HG02798 (cell line): ENCODE measurements around the gene SPATA18.

Source experiments
- ATAC-seq: cut with Tn5 transposase; IDR thresholded peaks from one replicate; pipeline ENCODE4 v1.9.1; 2021; ENCODE audit warnings: mild to moderate bottlenecking; ENCODE audit not compliant: unreplicated experiment, poor library complexity

SPATA18 gene, protein sequence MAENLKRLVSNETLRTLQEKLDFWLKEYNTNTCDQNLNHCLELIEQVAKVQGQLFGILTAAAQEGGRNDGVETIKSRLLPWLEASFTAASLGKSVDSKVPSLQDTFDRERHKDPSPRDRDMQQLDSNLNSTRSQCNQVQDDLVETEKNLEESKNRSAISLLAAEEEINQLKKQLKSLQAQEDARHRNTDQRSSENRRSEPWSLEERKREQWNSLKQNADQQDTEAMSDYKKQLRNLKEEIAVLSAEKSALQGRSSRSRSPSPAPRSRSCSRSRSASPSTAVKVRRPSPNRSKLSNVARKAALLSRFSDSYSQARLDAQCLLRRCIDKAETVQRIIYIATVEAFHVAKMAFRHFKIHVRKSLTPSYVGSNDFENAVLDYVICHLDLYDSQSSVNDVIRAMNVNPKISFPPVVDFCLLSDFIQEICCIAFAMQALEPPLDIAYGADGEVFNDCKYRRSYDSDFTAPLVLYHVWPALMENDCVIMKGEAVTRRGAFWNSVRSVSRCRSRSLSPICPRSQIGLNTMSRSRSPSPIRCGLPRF

DNA sequence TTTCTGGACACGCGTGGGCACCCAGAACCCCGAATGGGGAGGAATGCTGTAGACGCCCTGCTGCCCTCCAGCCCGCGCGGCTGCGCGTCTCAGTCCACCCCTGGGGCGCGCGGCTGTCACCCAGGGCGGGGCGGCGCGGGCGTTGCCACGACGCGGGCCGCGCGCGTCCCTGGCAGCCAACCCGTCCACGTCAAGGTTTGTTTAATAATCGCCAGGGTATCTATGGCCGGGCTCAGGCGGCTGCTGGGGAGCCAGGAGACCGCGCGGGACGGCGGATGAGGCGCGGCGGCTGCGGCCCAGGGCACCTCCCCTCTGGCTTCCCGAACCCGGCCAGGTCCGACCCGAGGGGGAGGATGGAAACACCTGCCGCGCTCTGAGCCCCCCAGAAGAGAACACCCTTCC lies at the start of gene SPATA18:
Gene SPATA18 (plus strand): TSS at position 92 of the 402 bp plus-strand sequence. CDS start 401 bp downstream, outside the sequence.
- ATAC-seq, result peak; percentile 67

DNA sequence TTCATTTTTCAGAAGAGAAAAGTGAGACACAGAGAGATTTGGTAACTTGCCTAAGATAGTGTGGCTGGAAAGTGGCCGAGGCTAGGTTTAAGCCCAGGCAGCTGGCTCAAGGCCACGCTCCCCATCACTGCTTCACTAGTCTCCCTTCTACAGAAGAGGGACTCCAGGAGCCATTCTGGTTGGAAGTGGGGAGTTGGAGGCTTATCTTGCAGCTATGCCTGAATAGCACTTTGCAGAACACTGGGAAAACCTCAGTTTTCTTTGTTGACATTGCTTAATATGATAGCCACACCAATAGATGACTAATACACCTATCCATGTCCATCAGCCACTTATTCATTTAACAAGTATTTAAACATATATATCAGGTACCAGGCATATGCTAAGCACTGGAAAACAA lies 49.5 kb upstream of the SPATA18 start:
- ATAC-seq, result no peak

DNA sequence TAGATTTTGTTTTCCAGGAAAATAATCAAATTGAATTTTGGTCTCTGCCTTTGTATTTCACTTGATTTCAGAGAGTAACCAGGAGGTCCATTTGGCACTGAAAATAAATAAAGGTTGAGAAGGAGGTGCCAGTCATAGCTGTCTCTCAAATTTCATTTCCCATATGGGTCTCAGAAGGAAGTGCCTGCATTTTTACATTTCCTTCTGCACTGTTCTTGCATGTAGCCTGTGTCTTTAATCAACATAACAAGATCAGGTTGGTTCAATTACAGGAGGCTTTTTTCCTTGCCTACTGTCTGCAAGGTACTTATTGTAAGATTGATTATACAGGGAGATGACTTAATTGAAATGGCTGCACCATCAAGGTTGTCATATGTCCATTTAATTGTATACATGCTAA lies 46.7 kb upstream of the SPATA18 start:
- ATAC-seq, result no peak

DNA sequence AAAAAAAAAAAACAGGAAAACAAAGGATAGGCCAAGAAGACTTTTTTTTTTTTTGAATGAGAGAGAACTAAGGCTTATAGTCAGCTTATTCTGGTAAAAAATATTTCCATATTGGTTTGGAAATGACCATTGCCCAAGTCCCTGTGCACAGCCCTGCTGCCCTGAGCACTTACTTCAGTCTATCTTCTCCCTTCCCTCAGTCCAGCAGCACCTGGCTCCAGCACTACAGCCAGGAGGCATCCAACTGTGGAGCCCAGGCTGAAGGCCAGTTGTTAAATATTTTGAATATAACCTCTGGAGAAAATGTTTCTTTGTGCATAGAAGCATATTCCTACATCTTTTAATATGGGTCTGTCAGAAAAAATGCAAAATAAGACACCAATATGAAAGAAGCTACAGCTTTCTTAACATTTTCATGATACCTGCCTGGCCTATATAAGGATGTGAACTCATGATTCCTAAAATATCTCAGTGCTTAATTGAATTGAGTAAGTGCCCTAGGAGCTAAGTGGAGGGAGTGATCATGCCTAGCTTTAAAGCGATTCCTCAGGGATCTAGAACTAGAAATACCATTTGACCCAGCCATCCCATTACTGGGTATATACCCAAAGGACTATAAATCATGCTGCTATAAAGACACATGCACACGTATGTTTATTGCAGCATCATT lies 45.4 kb upstream of the SPATA18 start:
- ATAC-seq, result no peak

DNA sequence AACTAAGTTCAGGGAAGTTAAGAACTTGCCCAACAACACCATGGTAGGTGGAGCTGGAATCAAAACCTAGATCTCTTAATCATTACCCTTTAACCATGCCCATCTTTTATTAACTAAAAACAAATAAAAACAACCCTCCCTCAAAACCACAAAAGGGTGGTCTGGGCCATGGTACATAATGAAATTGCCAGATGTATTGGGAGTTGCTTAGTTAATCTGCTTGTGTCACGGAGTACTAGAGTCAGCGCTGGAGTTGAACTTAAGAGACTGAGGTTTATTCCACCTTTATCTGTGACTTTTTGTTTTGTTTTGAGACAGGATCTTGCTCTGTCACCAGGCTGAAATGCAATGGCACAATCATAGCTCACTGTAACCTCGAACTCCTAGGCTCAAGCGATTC lies 44.2 kb upstream of the SPATA18 start:
- ATAC-seq, result no peak

DNA sequence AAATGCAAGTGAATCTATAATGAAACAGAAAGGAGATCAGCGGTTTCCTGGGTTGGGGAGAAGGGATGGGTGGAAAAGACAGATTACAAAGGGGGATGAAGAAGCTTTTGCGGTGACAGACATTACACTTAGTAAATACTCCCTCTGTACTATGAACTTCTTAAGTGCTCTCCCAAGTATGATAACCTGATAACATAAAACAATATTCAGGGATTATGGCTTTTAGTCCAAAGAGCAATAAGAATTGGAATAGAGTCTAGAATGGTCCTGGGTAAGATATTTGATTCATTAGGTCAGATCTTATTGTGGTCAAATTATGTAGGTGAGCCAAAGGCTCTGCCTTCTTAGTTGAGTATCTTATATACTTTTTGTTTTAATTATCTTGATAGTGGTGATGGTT lies 40.1 kb upstream of the SPATA18 start:
- no peak for ATAC-seq

DNA sequence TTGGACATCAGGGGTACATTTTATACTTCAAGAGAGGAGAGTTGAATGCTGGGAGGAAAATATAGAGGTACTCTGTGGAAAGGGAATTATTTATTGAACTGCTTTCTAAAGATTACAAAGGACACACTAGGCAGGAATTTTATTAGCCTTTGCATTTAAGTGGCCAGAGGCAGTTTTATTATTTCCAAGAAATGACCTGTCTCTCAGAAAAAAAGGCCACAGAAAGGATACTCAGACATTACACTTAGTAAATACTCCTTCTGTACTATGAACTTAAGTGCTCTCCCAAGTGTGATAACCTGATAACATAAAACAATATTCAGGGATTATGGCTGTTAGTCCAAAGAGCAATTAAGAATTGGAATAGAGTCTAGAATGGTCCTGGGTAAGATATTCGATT lies 38.5 kb upstream of the SPATA18 start:
- ATAC-seq, result no peak

DNA sequence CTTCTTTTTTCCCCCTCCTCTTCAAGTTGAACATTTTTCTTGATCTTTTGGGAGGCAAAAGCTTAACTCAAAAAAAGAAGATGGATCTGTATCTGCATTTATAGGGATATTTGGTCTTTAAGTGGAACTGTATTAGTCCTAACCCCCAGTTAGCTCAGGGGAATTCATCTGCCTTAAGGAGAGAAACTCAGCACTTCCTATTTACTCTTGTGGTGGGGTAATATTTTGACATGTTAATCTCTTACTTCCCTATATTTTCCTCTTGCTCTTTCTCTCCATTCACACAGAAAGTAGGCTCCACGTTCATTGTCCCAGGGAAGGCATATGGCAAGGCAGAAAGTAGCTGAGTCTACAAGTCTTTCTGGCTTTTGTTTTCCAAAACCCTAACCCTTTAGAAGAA lies 36.2 kb upstream of the SPATA18 start:
- no peak for ATAC-seq

DNA sequence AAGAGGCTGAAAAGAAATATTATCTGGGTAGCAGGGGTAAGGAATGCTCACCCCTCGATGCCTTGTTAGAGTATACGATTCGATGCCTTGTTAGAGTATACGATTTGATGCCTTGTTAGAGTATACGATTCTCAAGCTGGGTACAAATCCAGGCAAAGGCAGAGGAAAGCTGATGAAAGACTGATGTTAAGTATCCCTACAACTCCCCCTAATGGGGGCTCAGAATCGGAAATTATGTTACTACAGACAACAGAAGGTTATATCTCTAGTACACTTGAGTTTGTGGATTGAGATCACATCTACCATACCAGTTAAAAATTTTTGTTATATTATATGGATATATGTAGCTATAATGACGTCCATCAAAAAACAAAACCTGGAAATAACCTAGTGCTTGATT lies 35.7 kb upstream of the SPATA18 start:
- ATAC-seq, result no peak

DNA sequence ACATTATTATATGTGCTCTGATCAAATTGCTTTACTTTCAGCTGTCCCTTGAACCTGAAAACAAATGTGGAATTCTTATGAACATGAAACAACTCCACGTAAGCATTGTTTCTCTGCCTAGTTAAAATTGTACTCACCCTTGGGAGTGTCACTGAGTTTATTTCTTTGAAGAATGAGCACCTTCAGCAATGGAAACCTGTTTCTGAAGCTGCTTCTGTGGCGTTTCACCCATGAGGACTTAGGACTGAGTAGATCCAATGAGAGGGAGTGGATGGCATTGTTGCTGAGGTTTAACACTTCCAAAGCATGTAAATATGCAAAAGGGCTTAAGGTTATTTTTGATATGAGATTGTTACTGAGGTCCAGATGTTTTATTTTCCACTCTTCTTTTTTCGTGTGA lies 34.1 kb upstream of the SPATA18 start:
- ATAC-seq, result no peak

DNA sequence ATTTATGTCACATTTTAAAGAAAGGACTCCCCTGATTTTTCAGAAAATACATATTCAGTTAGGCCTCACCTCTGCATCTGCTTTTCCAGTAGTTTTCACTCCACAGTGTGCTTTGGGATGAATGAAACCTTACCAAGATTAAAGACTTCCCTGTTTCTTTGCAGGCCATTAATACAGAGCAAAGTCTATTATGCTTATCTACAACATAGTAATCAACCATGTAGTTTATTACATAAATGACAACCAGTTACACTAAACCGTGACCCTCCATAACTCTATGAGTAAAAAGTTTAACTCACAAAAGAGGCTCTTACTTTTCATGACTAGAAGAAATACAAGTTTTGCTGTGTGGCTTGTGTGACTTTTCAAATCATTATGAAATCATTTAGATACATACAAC lies 33.3 kb upstream of the SPATA18 start:
- ATAC-seq, result no peak

DNA sequence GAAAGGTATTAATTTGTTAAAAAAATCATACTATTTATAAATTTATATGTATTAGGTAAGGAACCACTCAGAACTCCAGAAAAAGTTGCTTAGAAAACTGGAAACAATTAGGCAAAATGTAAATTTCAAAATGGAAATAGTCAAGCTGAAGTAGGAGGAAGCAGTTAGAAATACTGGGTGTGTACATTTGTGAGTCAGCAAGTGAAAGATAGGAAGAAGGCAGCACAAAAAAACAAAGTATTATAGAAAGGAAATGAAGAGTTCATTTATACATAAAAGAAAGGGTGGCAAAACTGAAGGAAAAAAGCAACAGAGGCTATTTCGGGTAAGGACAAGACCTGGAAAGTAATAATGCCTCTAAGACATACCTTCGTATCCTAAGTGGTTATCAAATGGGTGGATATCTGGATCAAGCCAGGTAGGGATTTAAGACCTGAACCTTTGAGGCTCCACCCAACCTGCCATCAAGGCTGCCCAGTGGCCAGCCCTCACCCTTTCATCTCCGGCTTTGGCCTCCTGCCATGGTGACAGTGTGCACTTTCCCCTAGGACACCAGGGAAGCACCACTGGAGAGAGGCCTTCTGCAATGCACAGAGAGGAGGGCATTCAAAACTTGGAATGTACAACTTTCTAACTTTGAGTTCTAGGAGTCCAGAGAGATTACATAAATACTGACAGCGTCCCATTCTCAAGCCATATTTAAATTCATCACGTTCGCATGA lies 31.0 kb upstream of the SPATA18 start, which contains the start of gene LRRC66:
Gene LRRC66 (minus strand): TSS at position 428 of the 722 bp plus-strand sequence. CDS start 2,750 bp downstream, outside the sequence.
- ATAC-seq, result no peak

DNA sequence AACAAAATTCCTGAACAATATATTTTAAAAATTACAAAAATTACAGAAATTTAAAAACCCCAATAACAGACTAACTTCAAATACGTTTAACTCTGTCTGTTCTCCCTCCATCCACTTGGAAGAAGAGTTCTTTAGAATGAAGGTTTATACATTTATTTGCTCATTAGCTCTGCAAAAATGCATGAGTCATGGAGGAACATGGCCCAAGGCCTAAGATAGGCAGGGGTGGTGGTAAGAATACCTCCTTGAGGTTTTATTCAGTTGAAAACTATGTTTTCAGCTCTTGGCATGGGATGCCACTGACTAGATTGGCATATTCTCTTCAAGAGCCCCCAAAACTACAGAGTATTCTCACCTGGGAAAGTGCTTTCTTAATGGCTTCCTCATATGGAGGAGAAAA lies 22.1 kb upstream of the SPATA18 start:
- ATAC-seq, result no peak

DNA sequence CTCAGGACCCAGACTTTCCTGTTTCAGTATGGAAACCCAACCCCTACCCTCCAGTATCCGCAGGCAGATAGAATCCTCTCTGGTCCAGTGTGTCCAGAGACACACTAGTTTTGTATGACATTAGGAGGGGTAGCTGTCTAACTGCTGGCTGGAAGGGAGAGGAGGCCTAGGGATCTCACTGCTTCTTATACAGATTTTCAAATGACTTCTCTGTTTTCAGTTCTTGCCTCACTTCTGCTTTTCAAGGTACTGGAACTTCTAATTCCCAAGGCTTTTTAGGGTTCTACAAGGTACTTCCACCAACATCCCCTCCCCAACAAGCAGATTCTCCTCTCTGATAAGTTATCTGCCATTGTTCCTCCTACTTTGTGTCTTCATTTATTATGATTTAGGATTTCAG lies 19.1 kb upstream of the SPATA18 start:
- no peak for ATAC-seq

DNA sequence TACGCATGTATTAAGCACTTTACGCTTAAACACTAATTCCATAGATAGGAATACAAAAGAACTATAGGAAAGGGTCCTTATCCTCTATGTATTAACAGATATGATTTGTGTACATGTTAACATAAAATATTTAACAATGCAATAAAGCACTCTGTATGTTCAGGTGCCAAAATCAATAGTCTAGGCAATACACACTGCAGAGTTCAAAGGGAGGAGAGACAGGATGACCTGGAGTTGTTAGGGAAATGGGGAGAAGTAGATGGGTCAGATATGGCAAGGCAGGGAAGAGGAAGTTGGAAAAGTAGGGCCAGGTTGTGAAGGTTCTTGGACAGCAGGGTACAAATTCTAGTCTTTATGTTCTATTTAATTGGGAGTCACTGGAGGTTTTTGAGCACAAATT lies 15.9 kb upstream of the SPATA18 start:
- ATAC-seq, result no peak

DNA sequence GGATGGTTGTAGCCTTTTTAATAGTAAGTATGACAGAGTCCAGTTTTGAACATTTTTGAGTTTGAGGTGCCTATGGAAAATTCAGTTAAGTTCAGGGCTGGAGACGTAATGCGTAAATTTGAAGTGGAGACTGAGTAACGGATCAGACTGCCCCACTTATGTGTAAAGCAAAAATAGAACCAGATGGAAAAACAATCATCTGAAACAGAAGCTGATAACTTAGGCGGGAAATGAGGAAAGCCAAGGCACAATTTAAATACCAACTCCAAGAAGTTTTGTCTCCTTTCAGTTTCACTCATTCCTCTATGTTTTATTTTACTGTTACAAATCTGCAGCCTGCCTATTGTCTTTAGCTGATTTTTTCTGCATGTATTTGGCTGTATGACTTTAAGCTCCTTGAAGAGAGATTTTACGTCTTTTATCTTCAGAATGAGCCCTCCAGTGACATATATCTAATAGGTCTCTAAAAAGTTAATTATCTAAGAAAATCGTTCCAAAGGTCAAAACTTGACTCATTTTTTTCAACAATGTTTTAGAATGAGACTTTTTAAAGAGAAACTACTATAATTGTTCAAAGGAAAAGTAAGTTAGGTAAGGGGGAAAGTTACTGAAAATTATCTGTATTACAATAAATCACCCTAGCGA lies 14.1 kb upstream of the SPATA18 start:
- ATAC-seq, result no peak

DNA sequence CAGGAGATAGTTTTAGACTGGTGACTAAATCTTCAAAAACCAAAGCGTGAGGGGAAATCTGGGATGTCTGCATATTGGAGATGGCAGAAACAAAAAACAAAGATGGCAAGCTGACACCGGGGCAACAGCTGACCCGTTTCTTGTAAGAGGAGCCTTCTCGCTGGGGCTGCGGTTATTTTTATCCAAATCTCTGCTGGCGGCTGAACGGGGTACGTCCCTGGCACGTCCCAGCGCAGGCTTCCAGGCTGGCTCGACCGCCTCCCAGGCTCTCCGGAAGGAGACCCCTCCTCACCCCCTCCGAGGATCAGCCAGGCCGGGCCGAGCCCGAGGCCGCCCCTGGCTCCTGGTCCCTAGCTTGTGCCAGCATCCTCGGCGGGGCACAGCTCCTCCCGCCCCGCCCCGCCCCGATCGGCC lies 13.4 kb upstream of the SPATA18 start:
- peak; percentile 67 for ATAC-seq

DNA sequence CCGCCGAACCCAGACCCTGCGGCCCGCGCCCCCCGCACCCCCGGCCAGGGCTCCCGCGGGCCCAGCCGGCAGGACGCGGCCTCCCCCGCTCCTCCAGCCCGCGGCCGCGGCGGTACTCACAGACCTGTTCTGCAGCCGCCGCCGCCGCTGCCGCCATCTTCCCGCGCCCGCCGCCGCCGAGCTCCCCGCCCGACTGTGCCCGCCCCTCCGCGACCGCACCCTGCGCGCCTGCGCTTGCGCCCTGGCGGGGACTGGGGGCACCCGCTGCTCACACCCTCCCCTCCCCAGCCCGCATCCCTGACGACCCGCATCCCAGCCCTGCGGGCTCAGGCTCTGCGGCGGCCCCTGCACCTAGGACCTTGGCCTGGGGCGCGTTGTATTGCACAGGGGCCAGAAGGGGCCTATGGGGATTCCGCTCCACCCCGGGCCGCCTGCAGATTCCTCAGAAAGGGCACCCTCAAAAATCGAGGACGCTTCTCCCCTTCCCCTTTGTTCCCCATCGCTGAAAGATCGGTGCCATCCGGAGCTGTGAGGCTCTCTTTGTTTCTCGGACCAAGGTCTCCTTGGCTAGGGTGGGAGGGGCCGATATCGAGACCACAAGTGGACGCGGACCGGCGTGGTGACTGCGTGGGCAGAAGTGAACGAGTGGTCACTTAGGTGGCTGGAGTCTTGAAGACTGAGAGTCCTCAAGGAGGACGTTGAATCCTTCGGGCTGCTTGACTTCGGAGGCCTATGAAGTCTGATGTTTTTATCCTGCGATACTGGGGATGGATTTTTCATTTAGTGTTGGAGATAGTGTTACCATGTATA lies 12.8 kb upstream of the SPATA18 start, which contains the start of gene SGCB:
Gene SGCB (minus strand): TSS at position 197 of the 810 bp plus-strand sequence. CDS start 40 bp downstream, at position 157.
- peak; percentile 96 for ATAC-seq

DNA sequence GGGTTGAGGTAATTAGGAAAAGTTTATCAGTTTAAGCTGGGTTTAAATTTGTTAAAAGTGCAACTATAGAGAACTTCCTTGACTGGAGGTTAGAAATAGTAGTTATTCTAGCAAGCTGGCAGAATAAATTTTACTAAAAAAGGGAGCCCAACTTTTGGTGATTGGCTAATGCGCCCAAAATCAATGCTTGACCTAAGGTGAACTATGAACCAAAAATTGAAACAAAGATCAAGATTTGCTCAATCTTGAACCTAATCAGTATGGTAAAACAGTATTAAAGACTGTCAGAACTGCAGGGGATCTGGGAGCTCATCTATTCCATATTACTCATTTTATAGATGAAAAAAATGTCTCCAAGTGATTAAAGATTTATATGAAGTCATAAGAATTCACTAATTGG lies 6.1 kb upstream of the SPATA18 start:
- no peak for ATAC-seq
